HT1080 (cell line): ENCODE results near the gene INKA2. TPM values are rescaled to one million over a fixed set of nuclear protein-coding genes. Genes with fewer than 3 reads are reported as not detected.
A peak's percentile ranks its signal among the peaks of the same experiment; 100 is the strongest.

Experiments
- DNase-seq: peaks from one replicate; pipeline ENCODE4 v3.0.0-alpha.2; 2015; ENCODE audit warnings: low read depth
- small RNA-seq: library from RNA; depleted of rRNA; stranded (forward); fragments of <200 nt; gene quantifications from one replicate; pipeline ENCODE3, GENCODE V24; 2014
- total RNA-seq: library from RNA; depleted of rRNA; stranded (reverse); fragments of >200 nt; shearing (Covaris generic); gene quantifications from 2 replicates; pipeline ENCODE4 v1.2.3, GENCODE V29; 2014; rRNA removed

Gene INKA2
- total RNA-seq, 1 experiment from 2014 or later: 4.2 TPM

GRCh38 chr1:111704776-111705175, 34.4 kb downstream of the INKA2 start:
- DNase-seq: no peak

- DNase-seq: no peak
These were observed 35.0 kb downstream of the INKA2 start for GRCh38 chr1:111704240-111704639.

- DNase-seq: no peak
These were observed 36.6 kb downstream of the INKA2 start for GRCh38 chr1:111702504-111703050.

- DNase-seq: no peak
These were observed 39.9 kb downstream of the INKA2 start for GRCh38 chr1:111699268-111699667.

GRCh38 chr1:111696330-111696729, 42.9 kb downstream of the INKA2 start:
- DNase-seq: no peak

GRCh38 chr1:111695801-111696200, 43.4 kb downstream of the INKA2 start:
- DNase-seq: no peak

- no peak for DNase-seq
These were observed 47.3 kb downstream of the INKA2 start for GRCh38 chr1:111691886-111692285.

GRCh38 chr1:111690306-111690617, 48.9 kb downstream of the INKA2 start:
- peak; percentile 44 for DNase-seq

Small RNA genes lying within 50 kb of the gene (small RNA-seq; reads per million reads assigned to genes)
- 0.09 reads per million for gene INKA2

Other genes starting within 250 kb of the INKA2 start
- not detected in 2 replicates for gene ADORA3, start 235.8 kb downstream of the INKA2 start, total RNA-seq
- gene TMIGD3, start 235.8 kb downstream of the INKA2 start, total RNA-seq: not detected in 2 replicates
- gene RAP1A, start 119.6 kb downstream of the INKA2 start, total RNA-seq: 23.3 and 43.0 TPM in 2 replicates
- gene DDX20, start 16.5 kb upstream of the INKA2 start, total RNA-seq: 23.3 and 32.4 TPM in 2 replicates